Fibroblast of skin of back (primary cell): Measurements from ENCODE around the gene SPG21.
A peak's percentile ranks its signal among the peaks of the same experiment; 100 is the strongest.

Experiments used
- DNase-seq: peaks from one replicate; pipeline ENCODE4 v3.0.0-alpha.2; 2013

The SPG21 gene

DNA sequence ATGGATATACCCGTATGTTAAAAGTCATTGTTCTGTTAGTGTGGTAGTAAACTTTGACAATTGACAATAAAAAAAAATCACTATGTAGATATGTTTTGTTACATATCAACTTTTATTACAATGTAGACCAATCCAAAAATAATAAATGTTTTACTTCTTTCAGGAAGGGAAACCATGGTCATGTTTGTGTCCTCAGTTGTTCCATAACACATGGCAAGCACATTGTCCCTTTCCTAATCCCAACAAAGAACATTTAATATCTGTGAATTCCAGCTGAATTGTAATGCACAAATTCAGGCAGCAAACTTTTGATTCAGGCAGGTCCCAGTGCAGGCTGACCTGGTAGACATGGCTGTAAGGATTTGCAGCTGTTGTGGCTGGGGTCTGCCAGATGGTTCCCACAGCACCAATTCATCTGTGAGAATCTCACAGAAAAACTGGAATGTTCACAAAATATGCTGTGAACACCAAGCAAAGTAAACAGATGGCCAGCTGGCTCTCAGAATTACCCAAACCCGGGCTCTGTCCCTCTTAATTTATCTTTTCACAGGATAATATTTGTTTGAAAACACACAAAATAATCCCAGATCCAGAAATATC lies 1.9 kb upstream of the SPG21 start:
- DNase-seq: no peak

DNA sequence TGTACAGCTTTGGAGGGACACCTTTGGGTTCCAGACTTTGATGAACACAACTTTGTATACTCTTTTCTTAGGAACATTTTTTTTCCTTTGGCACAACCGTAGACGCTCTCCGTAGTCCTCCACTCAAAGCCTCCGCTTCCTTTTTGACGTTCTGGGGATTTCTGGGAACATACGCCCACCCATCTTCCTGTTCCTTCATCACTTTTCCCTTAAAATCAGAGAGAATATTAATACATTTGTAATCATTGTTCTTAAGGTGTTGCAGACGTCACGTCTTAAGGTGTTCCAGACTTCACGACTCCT lies 405 bp upstream of the SPG21 start:
- no peak for DNase-seq

DNA sequence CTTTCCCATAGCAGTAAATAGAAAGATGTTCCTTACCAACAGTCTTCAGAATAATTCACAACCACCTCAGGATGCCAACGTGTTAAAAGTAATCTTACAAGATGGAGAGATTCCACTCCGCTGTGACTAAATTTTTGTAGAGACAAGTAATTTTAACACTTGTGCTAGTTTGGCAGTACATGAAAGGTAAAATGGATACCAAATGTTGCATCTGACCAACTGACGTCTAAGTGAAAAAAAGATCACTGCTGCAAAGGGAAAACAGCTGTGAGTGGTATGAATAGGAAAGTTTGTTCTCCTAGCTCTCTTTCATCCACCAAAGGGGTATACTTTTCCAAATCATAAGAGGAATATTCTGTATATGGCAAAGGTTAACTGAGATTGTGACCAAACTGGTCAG lies 2.6 kb downstream of the SPG21 start:
- no peak for DNase-seq

DNA sequence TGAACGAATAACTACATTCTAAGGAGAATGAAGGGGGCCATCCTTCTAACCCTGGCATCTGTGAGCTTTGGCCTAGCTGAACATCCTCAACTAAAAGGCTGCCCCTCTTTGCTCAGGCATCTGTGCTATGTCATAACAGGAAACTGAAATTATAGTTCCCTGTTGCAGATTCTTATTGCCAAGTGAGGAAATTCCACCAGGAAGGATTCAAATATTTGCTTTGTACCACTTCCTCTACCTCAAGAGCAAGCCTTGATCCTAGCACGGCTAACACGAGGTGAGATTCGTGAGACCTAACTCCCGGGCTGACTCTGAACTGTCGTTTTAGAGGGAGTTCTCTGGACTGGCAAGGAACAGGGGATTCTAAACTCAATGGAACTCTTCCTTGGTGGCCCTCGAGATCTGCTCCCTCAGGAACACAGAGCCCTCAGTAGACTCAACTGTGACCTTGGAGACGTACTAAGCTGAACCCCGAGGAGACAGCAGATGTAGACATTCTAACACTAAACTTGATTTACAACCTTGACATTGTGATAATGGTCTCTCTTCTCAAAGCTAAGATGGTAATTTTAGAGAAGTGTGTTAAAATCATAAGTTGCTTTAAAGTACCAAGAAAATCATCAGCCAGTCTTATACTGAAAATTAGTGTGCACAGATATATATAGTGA lies 4.2 kb downstream of the SPG21 start:
- DNase-seq: peak; percentile 35

DNA sequence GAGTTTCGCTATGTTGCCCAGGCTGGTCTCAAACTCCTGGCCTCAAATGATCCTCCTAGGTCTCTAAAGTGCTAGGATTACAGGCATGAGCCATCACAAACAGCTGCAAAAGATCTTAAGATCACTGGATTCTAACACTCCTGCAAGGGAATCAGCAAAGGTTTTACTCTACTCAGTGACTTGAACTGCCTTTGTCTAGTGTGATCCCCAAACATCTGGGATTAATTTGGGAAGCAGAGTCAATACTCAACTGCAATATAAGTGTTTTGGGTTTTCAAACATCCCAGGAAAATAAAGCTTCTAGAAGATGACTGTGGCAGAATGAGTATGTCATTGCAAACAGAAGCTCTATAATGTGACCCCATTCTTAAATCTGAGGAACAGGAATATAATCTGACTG lies 7.2 kb downstream of the SPG21 start:
- DNase-seq: no peak

DNA sequence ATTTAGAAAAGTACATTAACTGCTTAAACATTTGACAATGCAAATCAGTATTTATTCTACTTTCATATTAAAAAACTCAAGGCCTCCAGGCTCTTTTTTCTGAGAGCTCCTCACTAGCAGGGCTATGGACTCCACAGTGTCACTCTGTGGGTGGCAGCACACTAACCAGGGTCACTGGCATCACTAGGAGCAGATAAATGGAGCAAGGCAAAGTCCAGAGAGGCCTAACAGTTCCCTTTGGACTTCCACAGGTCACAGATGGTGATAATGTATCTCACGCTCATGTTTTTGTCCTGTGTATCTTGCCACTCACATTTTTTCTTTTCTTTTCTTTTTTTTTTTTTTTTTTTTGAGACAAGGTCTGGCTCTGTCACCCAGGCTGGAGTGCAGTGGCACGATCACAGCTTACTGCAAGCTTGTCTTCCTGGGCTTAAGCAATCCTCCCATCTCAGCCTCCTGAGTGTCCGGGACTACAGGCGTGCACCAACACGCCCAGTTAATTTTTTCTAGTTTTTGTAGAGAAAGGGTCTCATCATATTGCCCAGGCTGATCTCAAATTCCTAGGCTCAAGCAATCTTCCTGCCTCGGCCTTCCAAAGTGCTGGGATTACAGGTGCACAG lies 7.8 kb downstream of the SPG21 start:
- DNase-seq: no peak

DNA sequence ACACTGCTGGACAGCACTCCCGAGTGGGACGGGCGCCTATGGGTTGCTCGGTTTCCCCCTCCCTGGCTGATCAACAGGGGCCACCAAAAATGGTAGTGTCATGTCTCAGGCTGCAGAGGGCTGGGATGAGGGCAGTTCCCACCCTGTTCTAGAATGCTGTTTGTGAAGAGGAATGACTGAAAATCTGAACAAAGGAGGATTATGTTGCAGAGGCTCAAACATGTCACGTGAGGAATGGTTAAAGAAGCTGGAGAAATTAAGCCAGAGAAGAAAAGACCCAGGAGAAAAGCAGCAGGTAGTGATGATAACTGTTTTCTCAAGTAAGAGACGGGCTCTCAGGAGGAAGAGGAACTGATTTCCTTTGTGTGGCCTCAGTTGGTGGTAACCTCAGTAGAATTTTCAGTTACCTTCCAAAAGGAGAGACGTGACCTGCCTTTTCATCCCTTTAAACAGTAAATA lies 10.4 kb downstream of the SPG21 start:
- DNase-seq: no peak

DNA sequence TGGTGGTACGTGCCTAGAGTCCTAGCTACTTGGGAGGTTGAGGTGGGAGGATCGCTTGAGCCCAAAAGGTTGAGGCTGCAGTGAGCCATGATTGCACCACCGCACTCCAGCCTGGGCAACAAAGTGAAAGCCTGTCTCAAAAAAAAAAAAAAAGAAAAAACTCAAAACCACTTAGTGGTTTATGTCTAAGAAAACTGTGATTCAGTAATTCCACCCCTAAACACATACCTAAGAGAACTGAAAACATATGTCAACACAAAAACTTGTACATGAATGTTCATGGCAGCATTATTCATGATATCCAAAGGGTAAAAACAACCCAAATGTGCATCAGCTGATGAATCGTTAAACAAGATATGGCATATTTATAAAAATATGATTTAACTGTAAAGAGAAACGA lies 14.3 kb downstream of the SPG21 start:
- DNase-seq: no peak

DNA sequence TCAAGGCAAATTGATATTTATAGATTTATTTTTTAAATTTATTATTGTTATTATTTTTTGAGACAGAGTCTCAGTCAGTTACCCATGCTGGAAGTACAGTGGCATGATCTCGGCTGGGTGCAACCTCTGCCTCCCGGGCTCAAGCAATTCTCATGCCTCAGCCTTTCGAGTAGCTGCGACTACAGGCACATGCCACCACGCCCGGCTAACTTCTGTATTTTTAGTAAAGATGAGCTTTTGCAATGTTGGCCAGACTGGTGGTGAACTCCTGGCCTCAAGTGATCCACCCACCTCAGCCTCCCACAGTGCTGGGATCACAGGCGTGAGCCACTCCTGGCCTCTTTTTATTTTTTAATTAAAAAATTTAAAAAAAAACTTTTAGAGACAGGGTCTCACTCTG lies 19.0 kb downstream of the SPG21 start:
- no peak for DNase-seq

DNA sequence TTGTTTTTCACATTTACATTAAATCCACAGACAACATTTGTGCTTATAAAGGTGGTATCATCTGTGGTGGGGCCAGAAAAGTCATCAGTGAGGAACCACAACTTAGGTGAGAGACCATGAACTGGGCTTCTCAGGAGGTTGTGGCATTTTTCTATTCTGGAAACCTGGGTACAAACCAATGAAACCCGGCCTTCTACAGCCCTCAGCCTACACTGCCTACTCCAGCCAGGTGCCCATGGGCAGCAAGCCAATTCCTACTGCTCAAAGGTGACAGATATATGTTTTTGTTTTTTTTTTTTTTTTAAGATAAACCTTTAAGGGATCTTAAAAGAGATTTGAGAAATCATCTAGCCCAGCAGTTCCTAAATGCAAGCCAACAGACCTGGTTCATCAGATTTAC lies 20.3 kb downstream of the SPG21 start:
- no peak for DNase-seq

DNA sequence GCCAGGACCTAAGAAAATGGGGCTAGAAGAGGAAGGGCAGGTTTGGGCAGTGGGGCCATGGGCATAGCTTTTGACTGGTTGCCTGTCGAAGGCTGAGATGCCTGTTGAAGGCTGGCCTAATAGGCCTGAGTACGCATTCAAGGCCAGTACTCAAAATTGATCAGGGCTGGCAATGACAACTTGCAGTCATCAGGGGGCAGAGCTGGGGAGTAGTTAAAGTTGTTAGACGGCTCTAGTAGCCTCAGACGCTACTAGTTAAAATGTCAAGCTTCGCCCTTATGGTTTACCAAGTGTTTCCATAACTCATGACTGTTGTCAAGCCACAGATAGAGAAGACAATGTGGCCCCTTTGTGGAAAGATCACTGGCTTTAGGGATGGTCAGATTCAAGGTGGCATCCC lies 28.7 kb downstream of the SPG21 start:
- no peak for DNase-seq

DNA sequence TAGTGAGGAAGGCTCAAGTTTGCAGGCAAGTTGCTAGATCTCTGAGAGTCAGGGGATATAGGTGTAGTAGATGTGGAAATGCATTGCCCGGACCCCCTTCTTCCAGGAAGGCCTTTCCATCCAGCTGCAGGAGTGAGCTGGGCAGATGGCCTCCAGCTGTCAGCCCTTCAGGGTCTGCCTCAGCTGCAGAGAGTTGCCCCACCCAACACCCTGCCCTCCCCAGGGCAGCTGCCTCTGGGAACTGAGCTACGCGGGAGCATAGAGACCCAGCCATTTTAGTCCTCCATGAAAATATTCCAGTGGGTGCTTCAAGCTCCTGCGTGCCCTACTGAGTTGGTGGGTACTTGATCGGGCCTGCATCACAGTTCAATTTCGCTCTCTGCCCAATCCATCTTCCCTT lies 29.6 kb downstream of the SPG21 start:
- DNase-seq: no peak

DNA sequence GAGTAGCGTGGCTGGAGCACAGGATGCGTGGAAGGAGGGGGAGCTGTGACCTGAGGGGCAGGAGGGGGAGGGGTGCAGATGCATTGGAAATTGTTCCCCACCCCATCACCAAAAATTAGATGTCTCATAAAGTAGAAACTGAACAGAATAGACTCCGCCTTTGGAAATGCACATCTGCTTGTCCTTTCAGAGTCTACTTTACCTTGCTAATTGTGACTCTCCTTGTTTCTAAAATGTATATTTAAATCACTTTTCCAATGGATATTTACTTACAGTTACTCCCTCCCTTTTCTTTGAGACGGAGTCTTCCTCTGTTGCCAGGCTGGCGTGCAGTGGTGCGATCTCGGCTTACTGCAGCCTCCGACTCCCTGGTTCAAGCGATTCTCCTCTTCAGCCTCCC lies 30.6 kb downstream of the SPG21 start:
- DNase-seq: no peak

DNA sequence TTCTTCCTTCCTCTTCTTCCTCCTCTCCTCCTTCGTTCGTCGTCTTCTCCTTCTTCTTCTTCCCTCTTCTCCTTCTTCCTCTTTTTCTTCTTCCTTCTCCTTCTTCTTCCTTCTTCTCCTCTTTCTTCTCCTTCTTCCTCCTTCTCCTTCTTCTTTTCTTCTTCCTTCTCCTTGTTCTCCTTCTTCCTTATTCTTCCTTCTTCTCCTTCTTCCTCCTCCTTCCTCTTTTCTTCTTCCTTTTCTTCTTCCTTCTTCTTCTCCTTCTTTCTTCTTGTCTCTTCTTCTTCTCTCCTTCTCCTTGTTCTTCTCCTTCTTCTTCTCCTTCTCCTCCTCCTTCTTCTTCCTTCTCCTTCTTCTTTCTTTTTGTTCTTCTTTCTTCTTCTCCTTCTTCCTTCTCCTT lies 35.3 kb downstream of the SPG21 start:
- no peak for DNase-seq

DNA sequence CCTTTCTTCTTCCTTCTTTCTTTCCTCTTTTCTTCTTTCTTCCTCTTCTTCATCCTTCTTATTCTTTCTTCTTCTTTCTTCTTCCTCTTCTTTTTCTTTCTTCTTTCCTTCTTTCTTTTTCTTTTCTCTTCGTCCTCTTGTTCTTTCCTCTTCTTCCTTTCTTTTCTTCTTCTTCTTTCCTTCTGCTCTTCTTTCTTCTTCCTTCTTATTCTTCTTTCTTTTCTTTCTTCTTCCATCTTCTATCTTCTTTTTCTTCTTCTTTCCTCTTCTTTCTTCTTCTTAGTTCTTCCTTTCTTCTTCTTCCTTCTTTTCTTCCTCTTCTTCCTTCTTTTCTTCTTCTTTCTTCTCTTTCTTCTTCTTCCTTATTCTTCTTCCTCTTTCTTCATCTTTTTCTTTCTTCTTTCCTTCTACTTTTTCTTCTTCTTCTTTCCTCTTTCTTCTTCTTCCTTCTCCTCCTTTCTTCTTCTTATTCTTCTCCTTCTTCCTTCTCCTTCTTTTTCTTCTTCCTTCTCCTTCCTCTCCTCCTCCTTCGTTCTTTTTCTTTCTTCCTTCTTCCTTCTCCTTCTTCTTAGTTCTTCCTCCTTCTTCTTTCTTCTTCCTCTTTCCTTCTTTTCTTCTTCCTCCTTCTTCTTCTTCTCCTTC lies 37.8 kb downstream of the SPG21 start:
- no peak for DNase-seq

DNA sequence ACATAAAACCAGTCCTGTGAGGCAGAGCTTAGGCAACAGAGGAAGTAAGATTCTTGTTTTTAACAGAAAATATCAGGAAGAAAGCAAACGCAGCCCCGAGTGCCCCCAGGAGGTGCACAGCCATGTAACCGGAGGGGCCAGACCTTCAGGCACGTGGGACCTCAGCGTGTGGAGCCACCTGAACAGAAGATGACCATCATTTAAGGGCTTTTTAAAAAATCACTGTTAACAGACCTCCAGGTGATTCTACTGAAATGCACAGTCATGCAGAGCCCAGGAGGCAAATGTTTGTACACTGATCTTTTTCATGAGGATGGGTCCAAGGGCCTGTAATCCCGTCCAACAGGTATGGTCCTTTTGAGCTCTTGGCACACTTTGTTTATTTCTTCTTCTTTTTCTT lies 38.8 kb downstream of the SPG21 start:
- DNase-seq: no peak

DNA sequence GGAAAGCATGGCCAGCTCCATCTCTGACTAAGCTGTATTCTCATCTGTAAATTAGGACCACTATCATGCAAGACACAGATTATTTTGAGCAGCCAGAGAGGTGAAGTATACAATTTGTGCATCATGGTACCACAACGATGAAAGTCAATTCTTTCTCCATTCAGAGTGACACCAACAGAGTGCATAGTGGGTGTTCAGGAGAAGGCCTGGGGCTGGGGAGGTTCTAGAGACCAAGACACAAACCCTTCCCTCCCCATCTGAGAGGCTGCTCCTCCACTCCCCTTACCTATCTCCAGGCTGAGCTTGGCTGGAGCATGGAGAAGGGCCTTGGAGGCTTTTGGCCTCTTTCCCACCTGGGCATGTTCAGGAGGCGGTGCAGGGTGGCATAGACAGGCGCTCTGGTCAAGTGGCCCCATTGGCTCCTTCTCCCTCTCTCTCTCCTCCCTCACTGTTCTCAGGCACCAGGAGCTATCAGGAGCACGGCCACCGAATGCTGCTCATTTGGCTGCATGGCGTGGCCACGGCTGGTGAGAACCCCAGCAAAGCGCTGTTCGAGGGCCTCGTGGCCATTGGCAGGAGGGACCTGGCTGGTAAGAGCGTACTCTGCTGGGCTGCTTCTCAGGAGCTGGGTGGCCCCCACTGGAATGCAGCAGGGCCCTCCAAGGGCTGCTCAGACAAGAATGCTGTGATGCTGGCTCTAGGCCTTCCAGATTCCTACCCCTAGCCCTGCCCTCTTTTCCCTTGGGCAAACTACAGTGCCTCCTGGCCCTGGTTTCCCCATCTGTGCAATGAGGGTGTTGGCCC lies 40.1 kb downstream of the SPG21 start:
- no peak for DNase-seq

DNA sequence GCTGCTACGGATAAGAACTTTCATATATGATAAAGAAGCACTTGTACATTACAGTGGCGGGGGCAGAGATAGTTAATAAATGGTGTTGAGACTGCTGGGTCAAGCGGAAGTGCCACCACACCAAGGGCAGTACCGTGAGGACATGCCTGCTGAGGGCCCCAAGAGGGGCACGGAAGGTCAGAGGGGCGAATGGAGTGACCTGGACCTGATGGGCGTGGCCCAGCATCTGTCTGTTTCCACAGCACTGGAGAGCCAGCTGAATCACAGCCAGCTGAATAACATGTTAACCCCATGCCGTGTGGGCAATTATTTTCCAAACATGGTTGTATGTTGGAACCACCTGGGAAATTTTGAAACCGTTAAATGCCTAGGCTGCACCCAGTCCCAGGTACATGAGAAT lies 40.8 kb downstream of the SPG21 start:
- DNase-seq: no peak

DNA sequence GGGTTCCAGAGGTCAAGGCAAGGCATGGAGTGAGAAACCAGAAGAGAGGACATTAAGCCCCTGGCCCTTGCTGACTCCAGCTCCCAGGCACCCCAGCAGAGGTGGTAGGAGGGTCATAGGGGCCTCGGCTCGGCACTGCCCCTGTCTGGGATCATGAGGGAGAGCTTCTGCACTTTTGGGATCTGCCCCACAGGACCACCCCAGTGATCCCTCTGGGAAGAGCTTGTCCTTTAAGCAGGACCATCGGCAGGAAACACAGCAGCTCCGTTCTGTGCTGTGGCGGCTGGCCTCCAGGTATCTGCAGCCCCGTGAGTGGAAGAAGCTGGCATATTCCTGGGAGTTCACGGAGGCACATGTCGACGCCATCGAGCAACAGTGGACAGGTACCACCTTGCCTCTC lies 42.5 kb downstream of the SPG21 start:
- DNase-seq: no peak

DNA sequence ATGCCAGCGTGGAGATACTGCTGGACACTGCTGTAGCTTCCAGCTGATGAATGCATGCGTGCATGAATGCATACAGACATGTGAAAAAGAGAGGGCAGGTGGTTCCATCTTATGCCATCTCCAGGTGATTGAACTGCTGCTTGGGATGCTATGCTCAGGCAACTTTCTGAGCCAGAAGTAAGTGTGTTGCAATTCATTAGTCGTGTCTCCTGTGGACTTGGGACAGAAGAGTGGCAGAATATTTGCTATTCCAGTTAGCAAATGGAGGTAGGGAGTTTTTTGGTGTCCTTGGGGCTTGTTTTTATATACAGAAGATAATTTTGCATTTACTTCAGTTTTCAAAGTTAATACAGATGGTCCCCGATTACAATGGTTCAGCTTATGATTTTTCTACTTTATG lies 44.8 kb downstream of the SPG21 start:
- no peak for DNase-seq

DNA sequence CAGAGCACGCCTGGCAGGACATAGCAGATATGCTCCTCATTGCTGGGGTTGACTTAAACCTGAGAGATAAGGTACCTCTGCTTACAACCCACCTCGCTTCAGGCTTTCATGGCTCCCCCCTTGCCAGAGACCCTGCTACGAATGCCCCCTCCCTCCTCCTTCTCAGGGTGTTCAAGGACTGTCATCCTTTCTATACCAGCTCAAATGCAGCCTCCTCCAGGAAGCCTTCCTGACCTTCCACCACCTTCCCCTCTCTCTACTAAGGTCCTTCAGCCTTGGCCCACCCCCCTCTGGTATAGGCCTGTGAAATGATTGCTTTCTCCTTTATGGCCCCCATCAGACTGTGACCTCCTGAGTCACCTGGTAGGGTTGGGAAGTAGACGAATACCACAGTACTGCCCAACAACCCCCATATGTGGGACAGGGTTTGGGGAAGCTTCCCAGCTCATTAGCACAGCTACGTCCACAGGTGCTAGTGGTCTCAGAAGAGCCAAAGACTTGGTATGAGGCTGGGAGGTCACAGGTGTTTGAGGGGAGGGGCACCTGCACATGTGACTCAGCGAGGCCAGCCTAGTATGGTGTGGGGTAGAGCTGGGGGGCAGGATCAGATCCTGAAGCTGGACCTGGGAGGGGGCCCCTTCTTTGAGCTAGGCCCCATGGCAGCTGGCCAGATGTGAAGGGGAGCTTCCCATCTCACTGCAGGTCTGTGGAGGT lies 46.0 kb downstream of the SPG21 start:
- no peak for DNase-seq

DNA sequence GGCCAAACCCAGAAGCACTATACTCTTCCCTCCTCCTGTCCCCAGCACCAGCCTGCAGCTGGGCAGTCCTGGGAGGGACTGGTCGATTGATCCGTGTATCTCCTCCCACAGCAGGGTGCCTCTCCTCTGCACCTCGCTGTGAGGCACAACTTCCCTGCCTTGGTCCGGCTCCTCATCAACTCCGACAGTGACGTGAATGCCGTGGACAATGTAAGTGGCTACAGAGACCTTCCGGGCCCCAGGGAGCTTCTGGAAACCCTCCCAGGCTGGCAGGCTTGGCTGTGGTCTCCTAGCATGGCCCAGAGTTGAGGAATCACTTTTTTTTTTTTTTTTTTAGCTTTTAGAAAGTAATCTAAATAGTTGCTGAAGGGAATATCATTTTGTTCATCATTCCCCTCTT lies 47.4 kb downstream of the SPG21 start:
- no peak for DNase-seq

DNA sequence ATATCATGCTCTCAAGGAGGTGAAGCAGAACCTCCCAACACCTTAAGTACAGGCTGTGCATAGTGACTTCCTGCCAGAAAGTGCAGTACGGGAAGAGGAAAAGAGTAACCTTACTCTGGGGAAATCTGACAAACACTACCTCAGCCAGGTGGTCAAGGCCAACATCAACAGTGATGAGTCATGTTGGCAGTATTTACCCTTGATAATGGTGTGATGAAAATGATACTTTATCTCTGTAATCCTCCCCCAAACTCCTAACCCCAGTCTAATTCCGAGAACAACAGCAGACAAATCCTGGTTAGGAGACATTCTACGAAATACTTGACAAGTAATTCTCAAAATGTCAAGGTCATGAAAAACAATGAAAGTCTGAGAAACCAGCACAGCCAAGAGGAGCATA lies 51.5 kb downstream of the SPG21 start:
- DNase-seq: no peak
